Panc1 (cell line): ENCODE results near the gene PTGES.

Experiments
- TF ChIP-seq, protein P1 (sequence below): fragments of 450-650 bp; IDR thresholded peaks from 2 replicates; pipeline ENCODE4 v1.5.1; 2017; ENCODE audit warnings: mild to moderate bottlenecking
- TF ChIP-seq, protein P2 (sequence below), 2 experiments: IDR thresholded peaks; 2 replicates each; pipeline ENCODE4 v1.6.1; 2011 to 2012; ENCODE audit warnings: low read depth in 2 of 2, control low read depth in 1 of 2, low read length in 1 of 2, mild to moderate bottlenecking in 1 of 2, moderate library complexity in 1 of 2; ENCODE audit not compliant: insufficient read depth in 1 of 2

DNA sequence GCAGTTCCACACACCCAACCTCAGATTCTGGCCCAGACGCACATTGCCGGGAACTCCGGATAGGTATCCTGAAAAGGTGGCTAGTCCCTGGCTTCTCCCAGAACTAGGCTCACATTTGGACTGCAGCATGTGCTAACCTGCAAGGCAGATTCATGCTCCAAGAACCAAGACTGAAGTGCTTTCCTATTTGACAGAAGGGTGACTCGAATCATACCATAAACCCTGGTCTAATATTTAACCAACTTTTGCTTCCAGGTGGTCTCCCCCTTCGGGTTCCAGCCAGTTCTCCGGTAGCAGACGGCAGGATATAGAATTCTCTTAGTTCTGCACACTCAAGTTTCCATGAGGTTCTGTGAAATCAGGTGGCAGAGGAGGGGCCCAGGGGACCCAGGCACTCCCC is 7.6 kb downstream of the PTGES start:
- TF ChIP-seq, protein P1, sequence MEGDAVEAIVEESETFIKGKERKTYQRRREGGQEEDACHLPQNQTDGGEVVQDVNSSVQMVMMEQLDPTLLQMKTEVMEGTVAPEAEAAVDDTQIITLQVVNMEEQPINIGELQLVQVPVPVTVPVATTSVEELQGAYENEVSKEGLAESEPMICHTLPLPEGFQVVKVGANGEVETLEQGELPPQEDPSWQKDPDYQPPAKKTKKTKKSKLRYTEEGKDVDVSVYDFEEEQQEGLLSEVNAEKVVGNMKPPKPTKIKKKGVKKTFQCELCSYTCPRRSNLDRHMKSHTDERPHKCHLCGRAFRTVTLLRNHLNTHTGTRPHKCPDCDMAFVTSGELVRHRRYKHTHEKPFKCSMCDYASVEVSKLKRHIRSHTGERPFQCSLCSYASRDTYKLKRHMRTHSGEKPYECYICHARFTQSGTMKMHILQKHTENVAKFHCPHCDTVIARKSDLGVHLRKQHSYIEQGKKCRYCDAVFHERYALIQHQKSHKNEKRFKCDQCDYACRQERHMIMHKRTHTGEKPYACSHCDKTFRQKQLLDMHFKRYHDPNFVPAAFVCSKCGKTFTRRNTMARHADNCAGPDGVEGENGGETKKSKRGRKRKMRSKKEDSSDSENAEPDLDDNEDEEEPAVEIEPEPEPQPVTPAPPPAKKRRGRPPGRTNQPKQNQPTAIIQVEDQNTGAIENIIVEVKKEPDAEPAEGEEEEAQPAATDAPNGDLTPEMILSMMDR, result no peak
- TF ChIP-seq, protein P2, sequence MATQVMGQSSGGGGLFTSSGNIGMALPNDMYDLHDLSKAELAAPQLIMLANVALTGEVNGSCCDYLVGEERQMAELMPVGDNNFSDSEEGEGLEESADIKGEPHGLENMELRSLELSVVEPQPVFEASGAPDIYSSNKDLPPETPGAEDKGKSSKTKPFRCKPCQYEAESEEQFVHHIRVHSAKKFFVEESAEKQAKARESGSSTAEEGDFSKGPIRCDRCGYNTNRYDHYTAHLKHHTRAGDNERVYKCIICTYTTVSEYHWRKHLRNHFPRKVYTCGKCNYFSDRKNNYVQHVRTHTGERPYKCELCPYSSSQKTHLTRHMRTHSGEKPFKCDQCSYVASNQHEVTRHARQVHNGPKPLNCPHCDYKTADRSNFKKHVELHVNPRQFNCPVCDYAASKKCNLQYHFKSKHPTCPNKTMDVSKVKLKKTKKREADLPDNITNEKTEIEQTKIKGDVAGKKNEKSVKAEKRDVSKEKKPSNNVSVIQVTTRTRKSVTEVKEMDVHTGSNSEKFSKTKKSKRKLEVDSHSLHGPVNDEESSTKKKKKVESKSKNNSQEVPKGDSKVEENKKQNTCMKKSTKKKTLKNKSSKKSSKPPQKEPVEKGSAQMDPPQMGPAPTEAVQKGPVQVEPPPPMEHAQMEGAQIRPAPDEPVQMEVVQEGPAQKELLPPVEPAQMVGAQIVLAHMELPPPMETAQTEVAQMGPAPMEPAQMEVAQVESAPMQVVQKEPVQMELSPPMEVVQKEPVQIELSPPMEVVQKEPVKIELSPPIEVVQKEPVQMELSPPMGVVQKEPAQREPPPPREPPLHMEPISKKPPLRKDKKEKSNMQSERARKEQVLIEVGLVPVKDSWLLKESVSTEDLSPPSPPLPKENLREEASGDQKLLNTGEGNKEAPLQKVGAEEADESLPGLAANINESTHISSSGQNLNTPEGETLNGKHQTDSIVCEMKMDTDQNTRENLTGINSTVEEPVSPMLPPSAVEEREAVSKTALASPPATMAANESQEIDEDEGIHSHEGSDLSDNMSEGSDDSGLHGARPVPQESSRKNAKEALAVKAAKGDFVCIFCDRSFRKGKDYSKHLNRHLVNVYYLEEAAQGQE (IDR thresholded peaks at IDR 0.05; ENCODE audit: insufficient read depth in 1 of 2, low read depth in 2 of 2, low read length in 1 of 2), result no peak
